Mesendoderm (in vitro differentiated cells): ENCODE measurements around the gene PPFIBP1.
"Not testable (repeated sequence)": the region's sequence is repeated elsewhere in the genome, so short reads cannot be mapped to it uniquely, and the experiment has no call there.

Source experiments
- DNase-seq: peaks from one replicate; pipeline ENCODE4 v3.0.0; 2013
- H2AK5ac ChIP-seq: 2 replicates; pipeline ENCODE4 v1.6.1; 2013; ENCODE audit warnings: low read length, inconsistent platforms
- H2BK120ac ChIP-seq: 2 replicates; pipeline ENCODE4 v1.6.1; 2013; ENCODE audit warnings: low read depth, mild to moderate bottlenecking, low read length, moderate library complexity, mixed read lengths
- H2BK15ac ChIP-seq: replicated peaks from 2 replicates; pipeline ENCODE4 v1.6.1; 2013; ENCODE audit warnings: low read depth, mild to moderate bottlenecking, moderate library complexity
- H2BK5ac ChIP-seq: 2 replicates; pipeline ENCODE4 v1.6.1; 2013; ENCODE audit warnings: low read length, inconsistent platforms
- H3K18ac ChIP-seq: 2 replicates; pipeline ENCODE4 v1.6.1; 2013; ENCODE audit warnings: mild to moderate bottlenecking, low read length, mixed read lengths
- H3K23ac ChIP-seq: one replicate; pipeline ENCODE4 v1.6.1; 2013; ENCODE audit warnings: low read length
- H3K27ac ChIP-seq: 2 replicates; pipeline ENCODE4 v1.5.1; 2013; ENCODE audit warnings: low read depth, mild to moderate bottlenecking, inconsistent platforms, low read length, moderate library complexity
- H3K27me3 ChIP-seq: 2 replicates; pipeline ENCODE4 v1.6.1; 2013; ENCODE audit warnings: low read length, control low read depth, mild to moderate bottlenecking, inconsistent platforms; ENCODE audit not compliant: insufficient read depth, poor library complexity
- H3K36me3 ChIP-seq: 2 replicates; pipeline ENCODE4 v1.6.1; 2013; ENCODE audit warnings: low read length, inconsistent platforms; ENCODE audit not compliant: control insufficient read depth, insufficient read depth
- H3K4ac ChIP-seq: one replicate; pipeline ENCODE4 v1.6.1; 2013; ENCODE audit warnings: low read depth, mild to moderate bottlenecking, low read length, moderate library complexity
- H3K4me1 ChIP-seq: 2 replicates; pipeline ENCODE4 v1.6.1; 2013; ENCODE audit warnings: low read depth, low read length, inconsistent platforms; ENCODE audit not compliant: control insufficient read depth
- H3K4me2 ChIP-seq: 2 replicates; pipeline ENCODE4 v1.6.1; 2013; ENCODE audit warnings: low read length
- H3K4me3 ChIP-seq: 2 replicates; pipeline ENCODE4 v1.5.1; 2013; ENCODE audit warnings: mild to moderate bottlenecking, low read length
- H3K56ac ChIP-seq: one replicate; pipeline ENCODE4 v1.6.1; 2013; ENCODE audit warnings: low read length
- H3K79me1 ChIP-seq: 2 replicates; pipeline ENCODE4 v1.6.1; 2013; ENCODE audit warnings: low read length, inconsistent platforms
- H3K79me2 ChIP-seq: 2 replicates; pipeline ENCODE4 v1.6.1; 2013; ENCODE audit warnings: mild to moderate bottlenecking, low read length; ENCODE audit not compliant: control insufficient read depth, insufficient read depth
- H3K9ac ChIP-seq: 2 replicates; pipeline ENCODE4 v1.6.1; 2013; ENCODE audit warnings: low read length, inconsistent platforms
- H4K5ac ChIP-seq: one replicate; pipeline ENCODE4 v1.6.1; 2013; ENCODE audit warnings: low read length
- H4K8ac ChIP-seq: one replicate; pipeline ENCODE4 v1.6.1; 2013; ENCODE audit warnings: low read depth, mild to moderate bottlenecking, control low read depth, low read length, moderate library complexity
- WGBS: extraction: QIAGEN DNeasy Blood & Tissue Kit; methylation state at CpG from one replicate; pipeline ENCODE4 v1.1.7; 2013; ENCODE audit warnings: low lambda C conversion rate, missing lambda C conversion rate; ENCODE audit not compliant: insufficient coverage; ENCODE audit errors: extremely low coverage; 5-methylcytosine and 5-hydroxymethylcytosine counted together

PPFIBP1 gene

GRCh38 chr12:27734321-27734720, 210.3 kb downstream of the PPFIBP1 start:
- H3K27ac ChIP-seq, H4K5ac ChIP-seq, H3K36me3 ChIP-seq, H2BK15ac ChIP-seq, H2BK120ac ChIP-seq, H3K9ac ChIP-seq, H3K18ac ChIP-seq, H2BK5ac ChIP-seq, H3K79me2 ChIP-seq, H3K23ac ChIP-seq, DNase-seq, H3K4me2 ChIP-seq, H3K79me1 ChIP-seq, H3K56ac ChIP-seq, H3K4ac ChIP-seq, H3K27me3 ChIP-seq, H3K4me1 ChIP-seq, H2AK5ac ChIP-seq, H4K8ac ChIP-seq, H3K4me3 ChIP-seq: not testable (repeated sequence)
- WGBS = no CpG with 5 or more reads among the region's 9 CpGs

- no peaks in the 10 kb centered on the region for H3K4me1 ChIP-seq
- H4K8ac ChIP-seq = no peak overlapping the region
- no peak for DNase-seq
- H2BK120ac ChIP-seq = no peak overlapping the region
- no peak overlapping the region for H3K4ac ChIP-seq
- no peak overlapping the region for H3K23ac ChIP-seq
- no peak overlapping the region for H3K56ac ChIP-seq
- H2BK5ac ChIP-seq = no peak overlapping the region
- no CpG with 5 or more reads among the region's 5 CpGs for WGBS
- no peak overlapping the region for H2AK5ac ChIP-seq
- H2BK15ac ChIP-seq = no peak overlapping the region
- H3K36me3 ChIP-seq = no peaks in the 10 kb centered on the region
- no peaks in the 10 kb centered on the region for H3K27me3 ChIP-seq
- no peaks in the 10 kb centered on the region for H3K79me2 ChIP-seq
- H3K9ac ChIP-seq = no peak overlapping the region
- no peak overlapping the region for H3K18ac ChIP-seq
- H3K4me3 ChIP-seq = no peak overlapping the region
- no peak overlapping the region for H3K27ac ChIP-seq
- no peak overlapping the region for H4K5ac ChIP-seq
- no peaks in the 10 kb centered on the region for H3K79me1 ChIP-seq
- H3K4me2 ChIP-seq = no peak overlapping the region
Observed at GRCh38 chr12:27743601-27744000, 219.6 kb downstream of the PPFIBP1 start.
